ACC112 (cell line): ENCODE measurements around the gene C22orf23.

ENCODE experiments used
- H2AFZ ChIP-seq: fragments of 200-600 bp; sonication (generic); one replicate; pipeline ENCODE4 v1.6.0; 2017; ENCODE audit warnings: antibody characterized with exemption, low read length; ENCODE audit not compliant: unreplicated experiment
- H3K27ac ChIP-seq: fragments of 200-600 bp; sonication (generic); 2 replicates; pipeline ENCODE4 v1.5.1; 2014; ENCODE audit warnings: low read depth, mild to moderate bottlenecking, antibody characterized with exemption, low read length, moderate library complexity
- H3K27me3 ChIP-seq: fragments of 200-600 bp; sonication (generic); 2 replicates; pipeline ENCODE4 v1.6.1; 2014; ENCODE audit warnings: mild to moderate bottlenecking, antibody characterized with exemption, low read length, moderate library complexity, mixed read lengths; ENCODE audit not compliant: insufficient read depth
- H3K36me3 ChIP-seq: fragments of 200-600 bp; sonication (generic); 2 replicates; pipeline ENCODE4 v1.6.1; 2016; ENCODE audit warnings: mild to moderate bottlenecking, antibody characterized with exemption, low read length, moderate library complexity, mixed read lengths; ENCODE audit not compliant: insufficient read depth
- H3K4me1 ChIP-seq: fragments of 200-600 bp; sonication (generic); one replicate; pipeline ENCODE4 v1.6.1; 2016; ENCODE audit warnings: low read length, mixed read lengths; ENCODE audit not compliant: insufficient read depth, unreplicated experiment, control insufficient read depth
- H3K4me3 ChIP-seq: fragments of 200-600 bp; sonication (generic); 2 replicates; pipeline ENCODE4 v1.5.1; 2014; ENCODE audit warnings: mild to moderate bottlenecking, low read depth, low read length
- H3K79me2 ChIP-seq: fragments of 200-600 bp; sonication (generic); one replicate; pipeline ENCODE4 v1.6.0; 2016; ENCODE audit warnings: low read length; ENCODE audit not compliant: control insufficient read depth, unreplicated experiment, insufficient read depth

The C22orf23 gene

DNA sequence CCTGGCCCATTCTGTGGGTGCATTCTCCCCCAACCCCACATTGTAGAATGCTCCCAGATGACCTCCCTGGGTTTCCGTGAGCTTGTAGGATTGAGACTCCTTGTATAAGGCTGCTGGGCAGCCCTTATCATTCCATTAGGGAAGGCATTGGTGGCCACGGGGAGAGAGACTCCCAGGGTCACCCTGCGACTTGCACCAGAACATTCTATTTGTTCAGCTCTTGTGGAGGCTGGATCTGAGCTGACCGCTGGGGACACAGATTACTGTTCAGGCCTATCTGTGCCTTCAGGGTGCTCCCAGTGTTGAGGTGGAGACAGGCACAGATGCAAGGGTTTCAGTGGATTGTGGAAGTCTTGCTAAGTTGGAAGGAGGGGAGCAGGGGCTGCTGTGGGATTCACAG lies 29.5 kb downstream of the C22orf23 start:
- Histone ChIP-seq H3K36me3 (no peaks in the 10 kb centered on the region), H3K4me1 (no peaks in the 10 kb centered on the region), H3K27me3 (no peaks in the 10 kb centered on the region), H3K79me2 (no peaks in the 10 kb centered on the region), H3K4me3 (no peak overlapping the region), H2AFZ (no peak overlapping the region), H3K27ac (no peak overlapping the region)

DNA sequence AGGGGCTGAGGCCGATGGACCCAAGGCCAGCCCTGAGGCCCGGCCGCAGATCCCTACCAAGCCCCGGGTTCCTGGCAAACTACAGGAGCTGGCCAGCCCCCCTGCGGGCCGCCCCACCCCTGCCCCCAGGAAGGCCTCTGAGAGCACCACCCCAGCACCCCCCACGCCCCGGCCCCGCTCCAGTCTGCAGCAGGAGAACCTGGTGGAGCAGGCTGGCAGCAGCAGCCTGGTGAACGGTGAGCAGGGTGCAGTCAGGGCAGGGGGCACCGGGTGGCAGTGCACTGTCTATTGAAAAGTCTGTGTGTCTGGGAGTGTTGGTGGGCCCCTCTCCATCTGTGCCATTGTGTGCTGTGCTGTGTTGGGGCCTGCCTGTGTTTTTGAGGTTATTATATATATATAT lies 31.2 kb downstream of the C22orf23 start:
- Histone ChIP-seq H3K27me3 (no peaks in the 10 kb centered on the region), H3K36me3 (no peaks in the 10 kb centered on the region)

DNA sequence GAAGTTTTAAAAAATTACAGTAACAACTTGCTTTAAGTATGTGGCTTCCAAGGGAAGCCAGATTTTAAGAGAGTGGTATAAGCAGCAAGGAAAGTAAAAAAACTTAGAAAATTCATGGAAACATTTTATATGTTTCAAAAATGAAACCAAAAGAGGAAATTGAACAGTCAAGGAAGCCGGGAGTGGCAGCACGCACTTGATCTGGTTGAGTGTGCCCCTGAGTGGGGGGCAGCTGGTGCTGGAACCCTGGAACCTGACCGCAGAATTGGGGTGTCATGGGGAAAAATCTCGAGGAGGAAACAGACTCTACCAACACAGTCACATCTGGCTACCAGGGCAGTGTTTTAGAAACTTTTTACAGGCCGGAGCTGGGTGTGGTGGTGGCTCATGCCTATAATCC lies 33.3 kb downstream of the C22orf23 start:
- no peak overlapping the region for H3K4me3 ChIP-seq
- no peak overlapping the region for H2AFZ ChIP-seq
- no peaks in the 10 kb centered on the region for H3K27me3 ChIP-seq
- H3K27ac ChIP-seq = no peak overlapping the region
- no peaks in the 10 kb centered on the region for H3K79me2 ChIP-seq
- no peaks in the 10 kb centered on the region for H3K4me1 ChIP-seq
- no peaks in the 10 kb centered on the region for H3K36me3 ChIP-seq

More for the DNA sequence above, 31.2 kb downstream of the C22orf23 start:
- no peaks in the 10 kb centered on the region for H3K79me2 ChIP-seq
- H2AFZ ChIP-seq = no peak overlapping the region
- H3K4me1 ChIP-seq = no peaks in the 10 kb centered on the region
- H3K27ac ChIP-seq = no peak overlapping the region
- no peak overlapping the region for H3K4me3 ChIP-seq

DNA sequence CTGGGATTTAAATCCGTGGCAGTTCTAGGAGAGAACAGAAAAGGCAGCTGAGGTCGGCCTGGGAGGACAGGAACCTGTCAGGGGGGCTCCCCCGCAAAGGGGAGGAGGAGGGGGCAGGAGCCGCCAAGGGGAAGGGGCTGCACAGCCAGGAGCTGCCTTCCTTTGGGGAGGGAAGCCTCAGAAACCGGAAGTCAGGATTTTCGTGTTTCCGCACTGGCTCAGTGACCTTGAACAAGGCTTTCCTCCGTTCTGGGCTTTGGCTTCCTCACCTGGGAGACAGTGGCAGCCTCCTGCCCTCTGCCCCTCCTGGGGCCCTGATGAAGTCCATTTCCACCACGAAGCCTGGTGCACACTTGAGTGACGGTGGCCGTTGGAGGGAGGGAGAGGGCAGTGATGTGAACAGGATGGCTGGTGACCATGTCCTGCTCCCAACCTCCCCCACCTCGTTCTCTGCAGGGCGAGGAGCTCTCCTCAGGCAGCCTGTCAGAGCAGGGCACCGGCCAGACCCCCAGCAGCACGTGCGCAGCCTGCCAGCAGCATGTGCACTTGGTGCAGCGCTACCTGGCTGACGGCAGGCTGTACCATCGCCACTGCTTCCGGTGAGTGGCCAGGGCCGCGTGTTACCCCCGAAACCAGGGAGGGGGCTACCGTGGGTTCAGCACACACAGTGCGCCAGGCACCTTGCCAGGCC lies 34.7 kb downstream of the C22orf23 start:
- no peaks in the 10 kb centered on the region for H3K79me2 ChIP-seq
- H3K27me3 ChIP-seq = no peaks in the 10 kb centered on the region
- no peaks in the 10 kb centered on the region for H3K36me3 ChIP-seq
- no peak overlapping the region for H3K27ac ChIP-seq
- no peak overlapping the region for H2AFZ ChIP-seq
- no peaks in the 10 kb centered on the region for H3K4me1 ChIP-seq
- H3K4me3 ChIP-seq = no peak overlapping the region

DNA sequence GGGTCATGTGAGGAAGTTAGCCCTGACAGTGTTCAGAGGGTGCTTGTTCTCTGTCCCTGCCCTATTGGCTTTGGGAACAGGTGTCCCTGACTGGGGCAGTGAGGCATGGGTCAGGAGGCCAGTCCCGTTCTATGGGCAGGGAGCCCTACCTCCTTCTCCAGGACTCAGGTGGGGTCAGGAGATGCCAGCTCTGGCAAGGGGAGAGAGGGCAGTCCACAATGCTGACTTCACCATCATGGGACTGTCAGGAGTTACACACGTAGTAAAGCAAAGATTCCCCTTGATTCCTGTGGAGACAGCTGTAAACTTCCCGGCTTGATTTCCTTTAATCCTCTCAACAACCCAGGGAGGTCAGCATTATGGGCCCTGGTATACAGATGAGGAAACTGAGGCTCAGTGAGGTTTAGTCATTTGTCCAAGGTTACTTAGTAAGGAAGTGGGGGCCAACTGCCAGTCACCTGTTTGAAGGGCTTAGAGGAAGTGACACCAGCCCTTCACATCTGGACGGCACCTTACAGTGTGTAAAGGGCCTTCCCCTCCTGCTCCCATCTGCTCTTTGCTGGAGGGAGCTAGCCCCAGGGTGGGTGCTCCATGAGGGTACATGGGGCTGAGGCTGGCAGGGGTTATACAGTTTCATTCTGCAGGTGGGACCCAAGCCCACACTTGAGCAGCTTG lies 35.4 kb downstream of the C22orf23 start:
- no peaks in the 10 kb centered on the region for H3K36me3 ChIP-seq
- H3K4me3 ChIP-seq = no peak overlapping the region

DNA sequence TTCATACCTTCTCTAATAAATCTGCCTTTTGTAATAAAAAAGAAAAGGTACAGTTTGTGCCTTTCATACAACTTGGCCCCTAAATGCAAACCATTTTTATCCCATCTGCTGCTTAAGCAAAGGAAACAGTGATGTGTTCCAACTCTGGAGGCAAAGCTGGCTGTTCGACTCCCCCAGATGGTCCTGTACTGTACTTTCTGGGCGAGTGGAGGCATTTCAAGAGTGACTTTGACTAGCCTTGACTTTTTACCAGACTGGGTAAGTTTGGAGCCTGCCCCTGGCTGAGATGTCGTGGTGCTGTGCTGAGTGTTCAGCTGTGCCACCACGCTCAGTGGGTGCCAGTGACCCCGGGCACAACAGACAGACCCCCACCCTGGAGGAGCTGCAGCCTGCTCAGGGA lies 37.1 kb downstream of the C22orf23 start:
- Histone ChIP-seq H2AFZ (no peak overlapping the region), H3K27ac (no peak overlapping the region), H3K36me3 (no peaks in the 10 kb centered on the region), H3K4me3 (no peak overlapping the region), H3K27me3 (no peaks in the 10 kb centered on the region), H3K79me2 (no peaks in the 10 kb centered on the region), H3K4me1 (no peaks in the 10 kb centered on the region)

More for the DNA sequence above, 35.4 kb downstream of the C22orf23 start:
- Histone ChIP-seq H3K27ac (no peak overlapping the region), H3K79me2 (no peaks in the 10 kb centered on the region), H3K4me1 (no peaks in the 10 kb centered on the region), H2AFZ (no peak overlapping the region), H3K27me3 (no peaks in the 10 kb centered on the region)

GRCh38 chr22:37913233-37913721 lies 40.1 kb downstream of the C22orf23 start:
- no peak overlapping the region for H3K27ac ChIP-seq
- no peak overlapping the region for H3K4me3 ChIP-seq
- H3K27me3 ChIP-seq = no peaks in the 10 kb centered on the region
- H2AFZ ChIP-seq = no peak overlapping the region
- H3K79me2 ChIP-seq = peaks cover 16% of the 10 kb centered on the region
- H3K4me1 ChIP-seq = no peaks in the 10 kb centered on the region
- no peaks in the 10 kb centered on the region for H3K36me3 ChIP-seq

- no peak overlapping the region for H3K27ac ChIP-seq
- no peaks in the 10 kb centered on the region for H3K36me3 ChIP-seq
- peaks cover 6% of the 10 kb centered on the region for H3K4me1 ChIP-seq
- peaks cover 26% of the 10 kb centered on the region for H3K79me2 ChIP-seq
- H3K4me3 ChIP-seq = no peak overlapping the region
- H2AFZ ChIP-seq = no peak overlapping the region
- H3K27me3 ChIP-seq = no peaks in the 10 kb centered on the region
Observed at GRCh38 chr22:37912171-37912570, 41.2 kb downstream of the C22orf23 start.

GRCh38 chr22:37911697-37912096 lies 41.7 kb downstream of the C22orf23 start:
- Histone ChIP-seq H2AFZ (no peak overlapping the region), H3K36me3 (no peaks in the 10 kb centered on the region), H3K27me3 (no peaks in the 10 kb centered on the region), H3K4me1 (peaks cover 6% of the 10 kb centered on the region), H3K4me3 (no peak overlapping the region), H3K27ac (no peak overlapping the region), H3K79me2 (peaks cover 31% of the 10 kb centered on the region)

- H3K27me3 ChIP-seq = no peaks in the 10 kb centered on the region
- no peak overlapping the region for H3K27ac ChIP-seq
- H2AFZ ChIP-seq = no peak overlapping the region
- no peaks in the 10 kb centered on the region for H3K36me3 ChIP-seq
- no peak overlapping the region for H3K4me3 ChIP-seq
- peaks cover 6% of the 10 kb centered on the region for H3K4me1 ChIP-seq
- peaks cover 35% of the 10 kb centered on the region for H3K79me2 ChIP-seq
Observed at GRCh38 chr22:37910890-37911672, 42.3 kb downstream of the C22orf23 start.
